ENCODE results near the gene TEX11.

TEX11 gene

GRCh38 chrX:70488856-70489255 is 419.7 kb downstream of the TEX11 start:
- no peak for DNase-seq

DNA sequence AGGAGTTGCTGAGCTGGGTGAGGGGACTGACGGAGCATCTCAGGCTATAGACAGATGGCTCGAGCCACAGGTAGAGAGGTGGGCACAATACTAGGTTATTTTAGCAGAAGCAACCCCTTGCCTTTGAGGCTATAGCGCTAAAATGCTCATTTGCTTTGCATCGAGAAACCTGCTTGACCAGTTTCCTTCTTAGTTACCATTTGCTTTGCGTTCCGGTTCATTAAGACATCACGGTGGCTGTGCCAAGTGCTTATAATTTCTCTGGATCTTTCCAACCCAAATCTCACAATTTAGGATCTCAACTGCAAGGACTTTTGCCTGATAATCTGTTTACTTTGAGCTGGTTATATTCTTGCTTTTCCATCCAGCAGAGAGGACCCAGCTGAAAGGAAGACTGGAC is 423.0 kb downstream of the TEX11 start:
- no peak for DNase-seq

GRCh38 chrX:70482300-70482699 is 426.2 kb downstream of the TEX11 start:
- no peak for DNase-seq

DNA sequence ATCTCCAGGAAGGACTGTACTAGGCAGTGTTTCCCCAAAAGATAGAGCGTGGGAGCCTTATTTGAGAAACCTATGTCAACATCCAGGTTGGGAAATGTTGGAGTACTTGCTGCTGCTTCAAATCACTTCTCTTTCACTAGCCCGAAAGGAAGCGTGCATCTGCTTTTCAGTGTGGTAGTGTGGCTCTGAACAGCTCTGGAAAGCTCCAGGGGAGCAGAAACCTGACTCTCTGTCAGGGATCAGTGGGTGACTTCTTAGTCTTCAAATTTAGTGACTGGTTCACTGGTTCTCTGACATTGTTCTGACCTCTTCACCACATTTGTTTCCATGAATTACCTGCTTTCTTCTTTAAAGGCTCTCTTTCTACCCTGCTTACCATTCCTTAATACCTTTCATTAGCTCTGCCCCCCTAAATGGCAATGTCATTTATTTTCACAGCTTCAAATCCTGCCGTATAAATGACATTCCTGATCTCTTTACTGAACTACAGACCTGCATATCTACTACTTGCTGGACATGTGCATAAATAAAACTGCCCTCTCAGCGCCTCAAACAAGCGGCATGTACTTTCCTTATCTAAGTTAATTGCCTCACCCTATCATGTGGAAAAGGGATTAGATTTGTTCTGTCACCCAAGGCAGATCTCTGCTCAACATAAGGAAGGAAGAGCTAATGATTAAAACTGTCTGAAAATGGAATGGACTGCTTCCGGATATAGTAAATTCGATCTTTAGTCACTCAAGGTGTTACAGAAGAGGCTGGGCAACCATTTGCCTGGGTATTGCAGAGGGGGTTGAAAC is 426.8 kb downstream of the TEX11 start:
- DNase-seq: no peak

- DNase-seq: no peak
Measured at GRCh38 chrX:70480660-70481018, 427.9 kb downstream of the TEX11 start.

- DNase-seq: no peak
Measured at GRCh38 chrX:70479922-70480659, 428.4 kb downstream of the TEX11 start.

DNA sequence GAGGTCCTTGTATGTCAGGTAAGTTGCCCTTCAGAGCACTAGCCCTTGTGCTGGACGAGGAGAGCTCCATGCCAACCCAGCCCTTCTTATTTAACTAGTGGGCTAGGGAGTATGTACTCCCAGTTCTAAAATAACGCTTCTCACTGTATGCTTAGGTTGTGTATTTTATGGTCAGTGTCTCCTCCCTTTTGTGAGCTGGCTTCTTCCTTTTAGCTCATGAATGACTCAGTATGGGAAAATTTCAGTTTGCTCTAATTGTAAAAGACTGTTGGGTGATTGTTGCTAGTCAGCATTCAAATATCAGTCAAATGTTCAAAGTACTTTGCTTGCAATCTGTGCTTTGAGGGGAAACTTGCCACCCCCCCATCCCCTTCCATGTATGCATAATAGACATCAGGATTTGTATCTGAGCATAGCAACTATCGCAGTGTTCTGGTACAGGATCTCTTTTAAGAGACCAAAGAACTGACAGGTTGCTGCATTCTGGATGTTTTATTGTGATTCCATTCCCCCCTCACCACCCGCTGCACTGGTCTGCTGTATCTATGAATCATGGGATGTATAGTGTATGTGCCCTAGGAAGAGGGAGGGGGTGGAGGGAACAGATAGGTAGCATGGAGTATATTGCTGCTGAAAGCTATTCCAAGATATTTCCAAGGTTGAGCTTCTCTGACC is 429.1 kb downstream of the TEX11 start:
- no peak for DNase-seq

Measured in femur (tissue), 1 donor.